AG08396 (cell line): ENCODE data around the gene PDSS2.

ENCODE experiments used
- DNase-seq: peaks from one replicate; pipeline ENCODE4 v3.0.0; 2012; ENCODE audit warnings: low spot score, mixed read lengths

Gene PDSS2

DNA sequence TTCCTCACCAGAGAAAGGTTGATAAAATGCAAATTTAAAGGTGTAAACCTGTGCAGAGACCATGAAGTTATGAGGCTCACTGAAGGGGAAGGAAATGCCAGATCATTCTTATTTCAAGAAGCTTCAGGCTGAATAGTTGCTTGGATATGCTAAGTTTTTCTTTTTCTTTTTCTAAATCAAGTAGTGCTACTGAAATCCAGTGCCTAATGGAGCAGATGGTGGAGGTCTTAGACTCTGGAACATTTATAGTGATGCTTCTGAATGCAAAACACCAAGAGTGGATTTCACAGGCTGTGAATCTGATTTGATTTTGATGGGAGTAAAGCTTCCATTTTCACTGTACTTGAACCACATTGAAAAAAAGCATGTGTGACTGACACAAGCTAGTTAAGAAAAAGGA lies 192.8 kb downstream of the PDSS2 start:
- no peak for DNase-seq

- DNase-seq = peak; percentile 33
Observed at GRCh38 chr6:107264357-107264840, 195.0 kb downstream of the PDSS2 start.

GRCh38 chr6:107259951-107260350 lies 199.4 kb downstream of the PDSS2 start:
- no peak for DNase-seq

- DNase-seq = no peak
Observed at GRCh38 chr6:107248147-107248546, 211.2 kb downstream of the PDSS2 start.

DNA sequence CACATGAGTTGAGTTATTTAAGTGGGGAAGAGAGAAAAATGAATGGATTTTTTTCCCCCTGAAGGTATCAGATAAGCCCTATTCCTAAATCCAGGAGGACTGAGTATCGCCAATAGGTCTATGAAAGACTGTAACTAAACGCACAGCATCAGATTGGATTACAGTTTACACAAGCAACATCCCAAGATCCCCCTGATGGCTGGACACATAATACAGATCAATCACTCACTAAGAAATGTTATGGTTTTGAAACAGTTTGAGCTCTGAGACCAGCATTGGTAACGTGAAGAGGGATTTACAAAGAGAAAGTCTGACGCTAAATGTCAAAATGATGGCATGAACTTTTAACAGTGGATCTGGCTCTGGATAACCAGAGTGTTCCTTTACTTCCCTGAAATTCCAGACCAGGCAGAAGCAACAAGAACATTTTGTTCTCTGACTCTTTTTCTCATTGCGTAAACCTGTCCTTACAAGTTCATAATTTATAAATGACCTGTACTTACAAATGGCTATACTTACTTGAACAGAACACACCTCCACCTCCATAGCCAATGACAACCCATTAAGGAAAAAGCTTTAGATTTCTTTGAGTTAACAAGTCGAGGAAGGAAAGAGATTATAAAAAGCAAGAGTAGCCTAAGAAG lies 212.3 kb downstream of the PDSS2 start:
- DNase-seq = no peak

DNA sequence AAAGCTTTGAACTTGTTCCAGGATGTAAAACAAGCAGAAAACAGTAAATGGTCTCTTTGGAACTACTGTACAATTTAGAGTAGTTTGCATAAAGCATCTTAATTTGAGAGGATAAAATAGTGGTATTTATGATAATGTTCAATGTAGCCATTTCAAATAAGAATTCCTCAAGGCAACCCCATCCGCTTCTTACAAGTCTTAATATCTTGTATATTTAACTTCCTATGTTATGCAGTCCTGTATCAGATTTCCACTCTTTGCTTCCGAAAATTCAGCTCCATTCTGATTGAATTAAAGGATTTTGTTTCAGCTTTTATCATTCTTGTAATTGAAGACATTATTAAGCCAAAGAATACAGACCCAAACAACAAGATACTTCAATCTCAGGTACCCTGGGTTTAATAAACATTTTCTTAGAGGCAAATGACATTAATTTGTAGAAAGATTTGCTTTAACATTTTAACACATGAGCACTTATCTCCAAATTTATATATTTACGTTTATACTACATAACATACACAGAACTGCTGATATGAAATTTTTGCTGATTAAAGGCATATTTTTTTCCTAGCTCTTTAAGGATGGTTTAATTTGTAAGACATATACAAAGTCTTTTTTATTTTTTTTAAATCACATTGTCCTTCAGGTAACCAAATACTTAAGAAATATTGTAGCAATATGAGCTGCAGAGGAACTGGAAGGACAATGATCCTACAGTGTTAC lies 213.0 kb downstream of the PDSS2 start:
- no peak for DNase-seq

GRCh38 chr6:107244742-107245480 lies 214.5 kb downstream of the PDSS2 start:
- no peak for DNase-seq

DNA sequence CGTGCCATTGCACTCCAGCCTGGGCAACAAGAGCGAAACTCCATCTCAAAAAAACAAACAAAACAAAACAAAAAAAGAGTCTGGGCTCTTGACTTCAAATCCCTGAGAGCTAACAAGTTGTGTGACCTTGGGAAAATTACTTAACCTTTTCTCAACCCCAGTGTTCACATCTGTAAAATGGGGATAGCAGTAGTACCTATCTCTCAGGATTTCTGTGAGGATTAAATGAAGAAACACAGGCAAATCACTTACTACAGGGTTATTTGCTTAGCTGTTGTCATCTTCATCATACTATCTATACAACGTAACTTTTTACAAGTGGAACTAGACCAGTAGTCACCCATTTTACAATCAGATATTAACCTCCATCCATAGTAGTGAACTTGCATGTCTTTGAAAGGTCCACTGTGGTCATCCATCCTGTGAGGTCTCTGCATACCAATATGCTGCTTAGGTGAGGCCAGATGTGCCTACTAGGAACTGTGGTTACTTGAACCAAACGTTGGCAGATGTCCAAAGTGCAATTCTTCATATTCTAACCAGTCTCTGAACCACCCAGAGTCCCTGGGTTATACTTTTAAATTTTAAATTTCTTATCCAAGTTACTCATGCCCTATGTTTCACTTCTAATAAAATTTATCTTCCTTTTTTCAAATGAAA lies 215.2 kb downstream of the PDSS2 start:
- DNase-seq = no peak

- DNase-seq = no peak
Observed at GRCh38 chr6:107243471-107243870, 215.9 kb downstream of the PDSS2 start.

DNA sequence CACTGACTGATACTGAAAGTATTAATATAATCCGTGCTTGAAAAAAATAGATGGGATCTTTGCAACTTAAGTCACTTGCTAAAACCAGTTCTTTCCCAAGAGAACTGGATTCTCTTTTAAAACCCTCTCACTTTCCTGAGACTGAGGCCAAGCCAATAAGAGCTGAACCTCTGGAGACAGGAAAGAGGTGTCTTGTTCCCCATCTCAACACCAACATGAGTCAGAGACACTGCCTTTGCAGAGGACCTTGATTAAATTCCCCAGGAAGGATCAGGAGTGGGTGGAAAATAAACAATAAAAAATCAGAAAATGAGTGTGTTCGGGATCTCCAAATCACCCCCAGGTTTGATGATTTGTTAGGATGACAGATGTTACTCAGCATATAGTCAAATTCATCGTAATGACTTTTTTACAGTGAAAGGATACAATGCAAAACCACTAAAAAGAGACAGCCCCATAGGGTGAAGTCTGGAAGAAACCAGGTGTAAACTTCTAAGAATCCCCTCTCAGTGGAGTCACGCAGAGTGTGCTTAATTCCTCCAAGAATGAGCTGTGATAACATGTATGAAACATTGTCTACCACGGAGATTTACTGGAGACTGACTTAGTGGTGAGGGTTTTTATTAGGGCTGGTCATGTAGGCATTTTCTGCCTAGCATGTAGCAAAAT lies 221.2 kb downstream of the PDSS2 start:
- no peak for DNase-seq

GRCh38 chr6:107235511-107235910 lies 223.9 kb downstream of the PDSS2 start:
- no peak for DNase-seq

DNA sequence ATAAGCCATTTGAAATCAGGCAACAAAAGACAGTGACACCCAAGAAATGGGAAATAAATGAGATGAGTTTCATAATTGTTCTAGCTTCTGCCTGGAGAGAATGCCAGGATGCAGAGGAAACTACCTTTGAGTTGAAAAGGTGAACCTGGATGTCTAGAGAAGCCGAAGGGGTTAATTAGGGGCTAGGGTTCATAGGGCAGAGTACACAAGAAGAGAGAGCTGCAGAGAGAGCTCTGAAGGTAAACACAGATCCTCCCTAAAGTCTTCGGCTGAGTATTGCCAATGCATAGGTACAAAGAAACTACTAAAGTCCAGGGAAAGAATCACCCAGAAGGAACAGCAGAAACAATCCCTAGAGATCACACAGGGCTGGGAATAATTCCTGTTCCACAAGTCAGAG lies 224.4 kb downstream of the PDSS2 start:
- no peak for DNase-seq

- no peak for DNase-seq
Observed at GRCh38 chr6:107231243-107231642, 228.1 kb downstream of the PDSS2 start.

DNA sequence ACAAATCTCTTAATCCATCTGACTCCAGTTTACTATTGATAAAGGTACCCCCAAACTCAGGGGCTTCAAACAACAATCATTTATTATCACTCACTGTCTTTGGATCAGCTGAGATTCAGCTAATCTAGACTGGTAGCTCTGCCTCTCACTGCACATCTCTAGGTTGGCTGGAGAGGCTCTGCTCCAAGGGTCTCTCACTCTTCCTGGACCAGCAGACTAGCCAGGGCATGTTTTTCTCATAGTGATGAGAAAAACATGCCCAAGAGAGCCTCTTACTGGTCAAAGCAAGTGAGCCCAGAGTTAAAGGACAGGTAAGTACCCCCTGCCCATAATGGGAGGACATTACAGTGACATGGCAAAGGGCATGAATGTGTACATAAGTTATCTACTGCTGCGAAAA lies 228.9 kb downstream of the PDSS2 start:
- DNase-seq = no peak

GRCh38 chr6:107230024-107230423 lies 229.3 kb downstream of the PDSS2 start:
- DNase-seq = no peak

- DNase-seq = no peak
Observed at GRCh38 chr6:107228754-107229153, 230.6 kb downstream of the PDSS2 start.

DNA sequence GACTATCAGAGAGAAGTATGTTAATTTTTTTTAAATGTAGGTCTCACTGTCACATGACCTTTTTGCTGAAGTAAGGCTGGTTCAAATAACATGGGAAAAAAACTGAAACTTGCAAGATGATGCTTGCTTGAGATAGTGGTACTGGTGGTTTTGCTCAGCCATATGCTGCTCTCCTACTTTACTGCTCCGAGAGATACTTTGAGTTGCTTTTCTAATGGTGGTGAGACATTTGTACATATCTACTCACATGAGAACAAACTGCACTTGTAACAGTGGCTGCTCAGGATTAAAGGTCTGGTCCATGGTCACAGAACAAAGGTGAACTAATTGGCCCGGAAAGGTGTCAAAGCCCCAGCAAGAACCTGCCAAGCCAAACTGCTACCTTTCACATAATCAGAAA lies 237.8 kb downstream of the PDSS2 start:
- no peak for DNase-seq

DNA sequence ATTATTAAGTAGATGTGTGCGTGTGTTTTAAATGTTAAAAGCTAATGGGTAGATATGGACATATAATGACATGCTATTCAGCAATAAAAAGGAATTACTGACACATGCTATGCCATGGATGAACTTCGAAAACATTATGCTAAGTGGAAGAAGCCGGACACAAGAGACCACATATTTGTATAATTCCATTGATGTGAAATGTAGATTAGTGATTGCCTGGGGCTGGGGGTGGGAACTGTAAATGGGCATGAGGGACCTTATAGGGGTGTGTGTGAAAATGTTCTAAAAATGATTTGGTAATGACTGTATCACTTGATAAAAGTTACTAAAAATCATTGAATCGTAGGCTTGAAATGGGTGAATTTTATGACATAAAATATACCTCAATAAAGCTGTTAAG lies 239.5 kb downstream of the PDSS2 start:
- no peak for DNase-seq

DNA sequence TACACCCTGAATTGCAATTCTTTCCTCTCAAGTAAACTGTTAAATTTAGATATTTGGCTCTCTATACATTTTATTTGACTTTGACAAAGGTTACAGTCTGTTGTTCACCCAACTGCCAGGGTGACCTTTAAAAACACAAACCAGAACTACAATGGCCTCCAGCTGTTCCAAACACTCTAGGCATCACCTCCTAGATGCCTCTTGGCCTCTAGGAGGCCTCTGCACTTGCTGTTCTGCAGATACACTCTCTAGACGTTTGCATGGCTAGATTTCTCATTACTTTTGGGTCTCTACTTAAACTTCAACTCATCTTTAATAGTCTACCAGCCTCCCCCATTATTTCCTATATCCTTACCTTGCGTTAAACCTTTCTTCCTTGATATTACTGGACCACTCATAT lies 241.2 kb downstream of the PDSS2 start:
- no peak for DNase-seq

DNA sequence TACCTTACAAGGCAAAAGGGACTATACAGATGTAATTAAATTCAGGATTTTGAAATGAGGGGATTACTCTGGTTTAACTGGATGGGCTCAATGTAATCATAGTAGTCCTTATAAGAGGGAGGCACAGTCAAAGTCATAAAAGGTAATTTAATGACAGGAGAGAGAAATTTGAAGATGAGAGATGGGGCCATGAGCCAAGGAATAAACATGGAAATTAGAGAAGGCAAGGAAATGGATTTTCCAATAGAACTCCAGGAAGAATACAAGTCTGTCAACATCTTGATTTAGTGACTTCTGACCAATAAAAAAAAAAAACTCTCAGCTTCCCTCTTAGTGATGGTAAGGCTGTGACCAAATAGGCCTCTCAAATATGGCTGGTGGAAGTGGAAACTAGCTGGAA lies 242.1 kb downstream of the PDSS2 start:
- DNase-seq = no peak

GRCh38 chr6:107216197-107216933 lies 243.0 kb downstream of the PDSS2 start:
- DNase-seq = no peak
